ENCODE measurements around the gene ASPHD1. TPM values are rescaled to one million over a fixed set of nuclear protein-coding genes. Genes with fewer than 3 reads are reported as not detected.

The ASPHD1 gene
- total RNA-seq, 1 donor from 2014 or later: 4.4 TPM

- no peaks in the 10 kb centered on the region for H3K9me3 ChIP-seq
- ATAC-seq (no peak), DNase-seq (no peak)
- no peak for TF ChIP-seq CTCF (IDR thresholded peaks at IDR 0.05)
- H3K27ac ChIP-seq: no peak overlapping the region
- intact Hi-C loops (cut with DNase I): no loop called here
- no peaks in the 10 kb centered on the region for H3K4me1 ChIP-seq
- H3K27me3 ChIP-seq: peaks cover 19% of the 10 kb centered on the region
- H3K36me3 ChIP-seq: no peaks in the 10 kb centered on the region
- H3K4me3 ChIP-seq: no peak overlapping the region
Measured at GRCh38 chr16:29893553-29893952, 6.7 kb upstream of the ASPHD1 start.

GRCh38 chr16:29894352-29894751 is 5.9 kb upstream of the ASPHD1 start:
- H3K27ac ChIP-seq: no peak overlapping the region
- TF ChIP-seq CTCF (IDR thresholded peaks at IDR 0.05): no peak
- intact Hi-C loops (cut with DNase I): no loop called here

GRCh38 chr16:29896841-29897240 is 3.4 kb upstream of the ASPHD1 start:
- ATAC-seq (no peak), DNase-seq (no peak)
- Histone ChIP-seq H3K4me3 (no peak overlapping the region), H3K27me3 (peaks cover 19% of the 10 kb centered on the region), H3K36me3 (no peaks in the 10 kb centered on the region), H3K9me3 (no peaks in the 10 kb centered on the region), H3K4me1 (no peaks in the 10 kb centered on the region), H3K27ac (no peak overlapping the region)
- intact Hi-C loops (cut with DNase I): no loop called here
- TF ChIP-seq CTCF (IDR thresholded peaks at IDR 0.05): no peak

More at GRCh38 chr16:29894352-29894751, 5.9 kb upstream of the ASPHD1 start:
- H3K27me3 ChIP-seq: peaks cover 19% of the 10 kb centered on the region
- DNase-seq (no peak), ATAC-seq (no peak)
- H3K4me1 ChIP-seq: no peaks in the 10 kb centered on the region
- H3K9me3 ChIP-seq: no peaks in the 10 kb centered on the region
- H3K36me3 ChIP-seq: no peaks in the 10 kb centered on the region
- H3K4me3 ChIP-seq: no peak overlapping the region

- no peaks in the 10 kb centered on the region for H3K9me3 ChIP-seq
- H3K27me3 ChIP-seq: peaks cover 19% of the 10 kb centered on the region
- intact Hi-C loops (cut with DNase I): no loop called here
- ATAC-seq (no peak), DNase-seq (no peak)
- H3K4me3 ChIP-seq: no peak overlapping the region
- H3K4me1 ChIP-seq: no peaks in the 10 kb centered on the region
- no peak overlapping the region for H3K27ac ChIP-seq
- no peak for TF ChIP-seq CTCF (IDR thresholded peaks at IDR 0.05)
- H3K36me3 ChIP-seq: no peaks in the 10 kb centered on the region
Measured at GRCh38 chr16:29897333-29897732, 3.0 kb upstream of the ASPHD1 start.

GRCh38 chr16:29898135-29898803 is 2.0 kb upstream of the ASPHD1 start:
- ATAC-seq: no peak
- Histone ChIP-seq H3K4me1 (no peaks in the 10 kb centered on the region), H3K4me3 (no peak overlapping the region), H3K9me3 (no peaks in the 10 kb centered on the region), H3K27ac (no peak overlapping the region), H3K27me3 (peaks cover 19% of the 10 kb centered on the region), H3K36me3 (no peaks in the 10 kb centered on the region)
- no peak for TF ChIP-seq CTCF (IDR thresholded peaks at IDR 0.05)
- intact Hi-C loops (cut with DNase I): no loop called here
- DNase-seq: no peak

All from upper lobe of right lung (tissue), 1 donor.